Fibroblast of the aortic adventitia (primary cell): ENCODE data around the gene C12orf50. TPM values are rescaled to one million over a fixed set of nuclear protein-coding genes. Genes with fewer than 3 reads are reported as not detected.
A peak's percentile ranks its signal among the peaks of the same experiment; 100 is the strongest.

ENCODE experiments used
- DNase-seq: peaks from one replicate; pipeline ENCODE4 v3.0.0-alpha.2; 2010; ENCODE audit warnings: low read depth
- H3K4me3 ChIP-seq: 2 replicates; pipeline ENCODE4 v1.5.1; 2011; ENCODE audit warnings: low read depth, mild to moderate bottlenecking, control low read depth, low read length, moderate library complexity
- total RNA-seq: library from RNA; depleted of rRNA; stranded (reverse); fragments of >200 nt; gene quantifications from 2 replicates; pipeline ENCODE4 v1.2.3, GENCODE V29; 2012; ENCODE audit warnings: low replicate concordance
- TF ChIP-seq, protein P1 (sequence below): IDR thresholded peaks from 2 replicates; pipeline ENCODE4 v1.5.1; 2011; ENCODE audit warnings: mild to moderate bottlenecking, low read length, control low read depth, inconsistent platforms; ENCODE audit not compliant: insufficient read depth

C12orf50 gene
- total RNA-seq, 1 donor: not detected

DNA sequence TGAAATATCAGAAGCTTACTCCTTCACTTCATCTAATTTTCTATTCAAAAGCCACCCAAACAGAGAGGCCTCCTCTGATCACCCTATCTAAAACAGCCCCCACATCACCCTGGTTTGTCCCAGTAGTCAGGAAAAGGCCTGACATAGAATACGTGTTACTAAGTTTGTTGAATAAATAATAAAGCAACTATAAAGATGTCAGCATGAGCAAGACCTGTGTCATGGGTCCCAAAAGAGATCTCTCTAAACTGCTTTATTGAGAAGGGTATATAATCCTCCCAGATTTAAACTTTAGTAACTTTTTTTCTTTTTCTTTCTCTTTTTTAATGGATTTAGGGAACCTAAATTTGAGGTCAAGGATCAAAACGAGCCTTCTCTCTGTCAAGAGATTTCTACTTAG lies 27.4 kb upstream of the C12orf50 start:
- no peak for DNase-seq
- TF ChIP-seq, protein P1, sequence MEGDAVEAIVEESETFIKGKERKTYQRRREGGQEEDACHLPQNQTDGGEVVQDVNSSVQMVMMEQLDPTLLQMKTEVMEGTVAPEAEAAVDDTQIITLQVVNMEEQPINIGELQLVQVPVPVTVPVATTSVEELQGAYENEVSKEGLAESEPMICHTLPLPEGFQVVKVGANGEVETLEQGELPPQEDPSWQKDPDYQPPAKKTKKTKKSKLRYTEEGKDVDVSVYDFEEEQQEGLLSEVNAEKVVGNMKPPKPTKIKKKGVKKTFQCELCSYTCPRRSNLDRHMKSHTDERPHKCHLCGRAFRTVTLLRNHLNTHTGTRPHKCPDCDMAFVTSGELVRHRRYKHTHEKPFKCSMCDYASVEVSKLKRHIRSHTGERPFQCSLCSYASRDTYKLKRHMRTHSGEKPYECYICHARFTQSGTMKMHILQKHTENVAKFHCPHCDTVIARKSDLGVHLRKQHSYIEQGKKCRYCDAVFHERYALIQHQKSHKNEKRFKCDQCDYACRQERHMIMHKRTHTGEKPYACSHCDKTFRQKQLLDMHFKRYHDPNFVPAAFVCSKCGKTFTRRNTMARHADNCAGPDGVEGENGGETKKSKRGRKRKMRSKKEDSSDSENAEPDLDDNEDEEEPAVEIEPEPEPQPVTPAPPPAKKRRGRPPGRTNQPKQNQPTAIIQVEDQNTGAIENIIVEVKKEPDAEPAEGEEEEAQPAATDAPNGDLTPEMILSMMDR: no peak
- no peak overlapping the region for H3K4me3 ChIP-seq

DNA sequence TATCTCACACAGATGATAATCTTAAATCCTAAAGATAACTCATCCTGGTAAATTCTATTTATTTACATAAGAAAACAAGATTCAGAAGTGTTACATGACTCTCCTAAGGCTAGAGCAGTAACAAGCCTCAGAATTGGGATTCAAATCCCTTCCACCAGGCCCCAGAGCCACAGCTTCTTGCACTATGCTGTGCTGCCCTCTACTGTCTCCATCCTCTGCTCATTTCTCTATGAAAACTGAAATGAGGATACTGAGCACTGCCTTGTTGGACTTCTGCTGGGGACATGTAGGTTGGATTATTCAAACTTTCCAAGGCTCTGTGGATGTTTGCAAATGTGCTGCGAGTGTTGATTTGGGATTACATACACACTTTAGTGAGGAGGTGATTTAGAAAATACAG lies 23.5 kb upstream of the C12orf50 start:
- H3K4me3 ChIP-seq: no peak overlapping the region
- TF ChIP-seq, protein P1: peak; percentile 58
- DNase-seq: peak; percentile 48

DNA sequence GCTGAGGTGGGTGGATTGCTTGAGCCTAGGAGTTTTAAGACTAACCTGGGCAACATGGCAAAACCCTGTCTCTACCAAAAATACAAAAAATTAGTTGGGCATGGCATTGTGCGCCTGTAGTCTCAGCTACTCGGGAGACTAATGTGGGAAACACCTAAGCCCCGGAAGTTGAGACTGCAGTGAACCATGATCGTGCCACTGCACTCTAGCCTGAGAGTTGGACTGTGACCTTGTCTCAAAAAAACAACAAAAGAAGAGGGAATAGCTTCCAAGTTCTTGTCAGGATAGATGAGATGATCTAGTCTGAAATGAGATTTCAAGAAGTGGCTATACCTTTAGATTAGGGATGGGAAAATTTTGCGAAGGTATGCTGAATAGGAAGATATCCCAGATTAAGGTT lies 14.8 kb upstream of the C12orf50 start:
- H3K4me3 ChIP-seq: no peak overlapping the region
- TF ChIP-seq, protein P1: no peak
- no peak for DNase-seq

DNA sequence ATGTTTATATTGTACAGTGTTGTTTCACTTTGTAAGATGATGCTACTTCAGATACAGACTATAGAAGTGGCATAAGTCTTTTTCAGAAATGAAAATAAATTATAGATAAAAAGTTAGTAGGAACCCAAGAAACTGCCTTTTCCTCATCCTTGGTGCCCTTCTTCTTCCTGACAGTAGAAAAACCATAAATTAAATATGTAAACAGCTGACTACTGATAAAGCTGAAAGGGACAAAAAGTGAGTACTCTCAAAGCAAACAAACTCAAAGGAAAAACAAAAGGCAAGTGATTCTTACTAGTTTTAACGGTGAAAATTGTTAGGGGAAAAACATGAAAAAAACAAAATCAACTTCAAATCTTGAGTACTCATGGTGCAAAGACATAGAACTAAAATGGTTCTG lies 8.6 kb upstream of the C12orf50 start:
- no peak for DNase-seq
- TF ChIP-seq, protein P1: no peak
- H3K4me3 ChIP-seq: no peak overlapping the region

DNA sequence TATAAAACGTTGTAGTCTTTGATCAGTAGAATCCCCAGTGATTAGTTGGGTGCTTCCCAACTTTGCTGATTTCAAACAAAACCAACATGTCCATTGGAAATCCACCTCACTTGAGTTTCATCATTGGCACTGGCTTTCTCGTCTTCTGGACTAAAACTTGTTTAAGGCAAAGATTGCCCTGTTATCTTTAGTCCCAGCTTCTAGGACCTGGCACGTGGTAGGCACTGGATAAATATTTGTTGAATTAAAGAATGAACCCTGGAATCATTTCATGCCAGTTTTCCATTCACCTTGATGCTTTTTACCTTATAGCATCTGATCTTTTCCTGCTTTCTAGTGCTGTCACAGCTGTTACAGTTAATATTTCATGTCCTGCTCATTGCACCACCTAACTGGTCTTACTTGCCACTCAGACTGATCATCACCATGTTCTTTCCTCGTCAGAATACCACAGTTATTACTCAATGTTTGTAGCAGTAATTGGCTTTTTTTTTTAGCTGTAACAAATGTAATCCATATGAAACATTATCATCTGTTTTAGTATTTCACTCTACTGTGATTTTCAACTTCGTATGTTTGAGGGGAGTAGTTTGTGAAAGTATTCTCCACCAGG lies 7.3 kb upstream of the C12orf50 start:
- TF ChIP-seq, protein P1: no peak
- peak; percentile 58 for DNase-seq
- peak overlapping the region; percentile 95 for H3K4me3 ChIP-seq

DNA sequence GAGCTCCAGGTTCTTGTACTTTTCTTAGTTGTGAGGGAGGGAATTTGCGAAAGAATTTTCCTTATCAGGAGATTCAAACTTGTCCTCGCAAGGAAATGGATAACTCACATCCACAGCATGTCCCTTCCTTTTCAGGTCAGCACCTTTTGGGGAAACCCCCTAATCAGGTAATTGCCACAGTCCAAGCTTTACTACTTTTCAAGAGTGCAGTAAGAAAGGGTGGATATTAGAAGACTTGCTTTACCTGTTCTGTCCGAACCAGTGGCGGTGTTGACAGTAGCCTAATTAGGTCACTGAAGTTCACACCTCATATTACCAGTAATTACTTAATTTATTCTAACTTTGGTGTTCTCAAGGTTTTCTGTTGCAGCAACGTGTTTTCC lies 6.7 kb upstream of the C12orf50 start:
- no peak for DNase-seq
- TF ChIP-seq, protein P1: no peak
- H3K4me3 ChIP-seq: peak overlapping the region; percentile 95
